ENCODE data around the gene SLC51B. TPM values are rescaled to one million over a fixed set of nuclear protein-coding genes. Genes with fewer than 3 reads are reported as not detected.
A peak's percentile ranks its signal among the peaks of the same experiment; 100 is the strongest.

Gene SLC51B
- total and polyA plus RNA-seq, 2 of the 4 experiments (the other 2 are of a cell fraction): not detected

GRCh38 chr15:65072617-65073016 is 27.4 kb downstream of the SLC51B start:
- no CpG with 5 or more reads among the region's 3 CpGs for WGBS, 2 experiments (ENCODE audit: extremely low coverage in 2 of 2, insufficient read length in 1 of 2)
- no peak overlapping the region for H2AFZ ChIP-seq (replicated peaks; ENCODE audit: low read length, poor library complexity)

More at GRCh38 chr15:65072617-65073016, 27.4 kb downstream of the SLC51B start:
- Histone ChIP-seq H3K23ac (ENCODE audit: low read depth, low read length) (no peak overlapping the region), H3K9me1 (ENCODE audit: insufficient read depth, low read length) (peaks cover 37% of the 10 kb centered on the region), H3K4me1 (ENCODE audit: control insufficient read depth, insufficient read depth, low read length) (peaks cover 38% of the 10 kb centered on the region), H3K9ac (ENCODE audit: low read depth, low read length) (no peak overlapping the region), H3K27me3 (ENCODE audit: control insufficient read depth, insufficient read depth, low read length) (no peaks in the 10 kb centered on the region; the same call in 1 of the 2 replicates), H2BK20ac (ENCODE audit: low read depth, low read length) (no peak overlapping the region), H3K4me3 (ENCODE audit: insufficient read depth, low read depth, low read length) (no peak overlapping the region), H3K4me2 (ENCODE audit: low read depth, low read length) (no peak overlapping the region), H3K9me3 (ENCODE audit: control insufficient read depth, insufficient read depth, low read length) (no peaks in the 10 kb centered on the region), H4K91ac (ENCODE audit: insufficient read depth, low read depth, low read length) (no peak overlapping the region), H4K8ac (ENCODE audit: low read depth in 2 of 2, low read length in 2 of 2) (no peak overlapping the region), H3K27ac (ENCODE audit: insufficient read depth, low read length) (no peak overlapping the region), H3K56ac (ENCODE audit: extremely low read depth, insufficient read depth, low read length) (no peak overlapping the region), H2BK15ac (ENCODE audit: low read depth, low read length) (no peak overlapping the region; the same call in 1 of the 3 replicates), H2BK5ac (ENCODE audit: low read depth, low read length, poor library complexity, severe bottlenecking) (no peak overlapping the region), H4K5ac (ENCODE audit: low read depth, low read length) (no peak overlapping the region), H3K18ac (ENCODE audit: low read depth, low read length) (no peak overlapping the region), H2AK5ac (ENCODE audit: low read depth, low read length) (peak overlapping the region; percentile 81; the same call in 1 of the 2 replicates), H3K4ac (ENCODE audit: low read depth, low read length) (no peak overlapping the region), H2AK9ac (replicated peaks; ENCODE audit: low read depth, low read length, poor library complexity) (no peak overlapping the region), H2BK120ac (ENCODE audit: low read depth, low read length) (0 out of 2 replicates have a peak overlapping the region, but pooled peaks have one; percentile 7), H4K20me1 (ENCODE audit: insufficient read depth, low read length) (peaks cover 9% of the 10 kb centered on the region), H3K79me1 (ENCODE audit: low read depth in 1 of 2, low read length in 2 of 2) (no peaks in the 10 kb centered on the region), H3K36me3 (ENCODE audit: control insufficient read depth, insufficient read depth, low read length) (no peaks in the 10 kb centered on the region), H3K14ac (replicated peaks; ENCODE audit: low read depth, low read length) (peak overlapping the region; percentile 22; the same call in 1 of the 2 replicates)
- no peak for DNase-seq
- in situ Hi-C loops (cut with MboI; ENCODE audit: low sequenced_read_pairs): no loop called here
- no peak for ATAC-seq (ENCODE audit: low read depth)
- intact Hi-C loops (cut with micrococcal nuclease): no loop called here
- no TSS peak for BruUV-seq (replicated peaks)
- CTCF ChIA-PET: interaction anchor here (0.6 kb wide), 1 partner anchor 263 kb away, joined by 3 read pairs; no protein-coding TSS in a partner anchor
- TF ChIP-seq SMC3 (IDR thresholded peaks at IDR 0.05; ENCODE audit: low read depth, low read length): no peak
- no peak for TF ChIP-seq USF2 (IDR thresholded peaks at IDR 0.05; ENCODE audit: low read depth, low read length)
- TF ChIP-seq, protein P1, sequence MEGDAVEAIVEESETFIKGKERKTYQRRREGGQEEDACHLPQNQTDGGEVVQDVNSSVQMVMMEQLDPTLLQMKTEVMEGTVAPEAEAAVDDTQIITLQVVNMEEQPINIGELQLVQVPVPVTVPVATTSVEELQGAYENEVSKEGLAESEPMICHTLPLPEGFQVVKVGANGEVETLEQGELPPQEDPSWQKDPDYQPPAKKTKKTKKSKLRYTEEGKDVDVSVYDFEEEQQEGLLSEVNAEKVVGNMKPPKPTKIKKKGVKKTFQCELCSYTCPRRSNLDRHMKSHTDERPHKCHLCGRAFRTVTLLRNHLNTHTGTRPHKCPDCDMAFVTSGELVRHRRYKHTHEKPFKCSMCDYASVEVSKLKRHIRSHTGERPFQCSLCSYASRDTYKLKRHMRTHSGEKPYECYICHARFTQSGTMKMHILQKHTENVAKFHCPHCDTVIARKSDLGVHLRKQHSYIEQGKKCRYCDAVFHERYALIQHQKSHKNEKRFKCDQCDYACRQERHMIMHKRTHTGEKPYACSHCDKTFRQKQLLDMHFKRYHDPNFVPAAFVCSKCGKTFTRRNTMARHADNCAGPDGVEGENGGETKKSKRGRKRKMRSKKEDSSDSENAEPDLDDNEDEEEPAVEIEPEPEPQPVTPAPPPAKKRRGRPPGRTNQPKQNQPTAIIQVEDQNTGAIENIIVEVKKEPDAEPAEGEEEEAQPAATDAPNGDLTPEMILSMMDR (conservative IDR thresholded peaks at IDR 0.05; ENCODE audit: low read depth, low read length): no peak
- TF ChIP-seq CEBPB (IDR thresholded peaks at IDR 0.05; ENCODE audit: low read depth, low read length): no peak
- TF ChIP-seq RCOR1 (IDR thresholded peaks at IDR 0.05; ENCODE audit: insufficient replicate concordance, low read length): no peak
- no peak for TF ChIP-seq NFE2L2 (IDR thresholded peaks at IDR 0.05; ENCODE audit: low read depth, low read length)
- no peak for TF ChIP-seq RAD21 (IDR thresholded peaks at IDR 0.05; ENCODE audit: low read length)
- TF ChIP-seq, protein P2, sequence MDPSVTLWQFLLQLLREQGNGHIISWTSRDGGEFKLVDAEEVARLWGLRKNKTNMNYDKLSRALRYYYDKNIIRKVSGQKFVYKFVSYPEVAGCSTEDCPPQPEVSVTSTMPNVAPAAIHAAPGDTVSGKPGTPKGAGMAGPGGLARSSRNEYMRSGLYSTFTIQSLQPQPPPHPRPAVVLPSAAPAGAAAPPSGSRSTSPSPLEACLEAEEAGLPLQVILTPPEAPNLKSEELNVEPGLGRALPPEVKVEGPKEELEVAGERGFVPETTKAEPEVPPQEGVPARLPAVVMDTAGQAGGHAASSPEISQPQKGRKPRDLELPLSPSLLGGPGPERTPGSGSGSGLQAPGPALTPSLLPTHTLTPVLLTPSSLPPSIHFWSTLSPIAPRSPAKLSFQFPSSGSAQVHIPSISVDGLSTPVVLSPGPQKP (IDR thresholded peaks at IDR 0.05; ENCODE audit: borderline replicate concordance, low read depth, low read length): no peak
- TF ChIP-seq FOS (IDR thresholded peaks at IDR 0.05; ENCODE audit: low read depth, low read length): no peak
- no peak for TF ChIP-seq MAZ (IDR thresholded peaks at IDR 0.05; ENCODE audit: borderline replicate concordance, low read depth, low read length)
- no peak for TF ChIP-seq CHD1 (IDR thresholded peaks at IDR 0.05; ENCODE audit: low read depth, low read length)
- no peak for TF ChIP-seq POLR2A (IDR thresholded peaks at IDR 0.05; ENCODE audit: low read depth, low read length)
- POLR2A ChIA-PET (ENCODE audit: unreplicated experiment): no interaction called here
- dilution Hi-C loops (cut with HindIII; ENCODE audit: low sequenced_read_pairs, unreplicated experiment): no loop called here

Data from IMR-90 (cell line).